ENCODE data around the gene LSM14B.

The LSM14B gene

DNA sequence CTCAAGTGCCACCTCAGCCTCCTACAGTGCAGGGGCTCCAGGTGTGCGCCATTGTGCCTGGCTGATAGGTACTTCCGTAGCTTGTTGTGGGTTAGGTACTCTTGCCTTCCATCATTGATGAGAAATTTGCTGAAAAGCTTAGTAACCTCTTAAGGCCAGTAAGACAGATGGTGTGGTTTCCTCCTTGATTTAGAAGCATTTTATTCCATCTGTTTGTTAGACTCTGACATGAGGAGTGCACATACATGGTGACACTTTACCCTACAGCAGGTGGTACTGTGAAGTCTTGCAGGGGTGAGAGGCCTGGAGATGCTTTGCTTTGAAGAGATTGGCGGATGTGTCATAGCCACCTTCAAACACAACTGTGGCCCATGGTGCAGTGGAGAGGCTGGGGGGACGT lies 45.8 kb downstream of the LSM14B start:
- no peak overlapping the region for H3K4me2 ChIP-seq (ENCODE audit: low read length)
- no peaks in the 10 kb centered on the region for H3K79me2 ChIP-seq
- H3K9ac ChIP-seq, result no peak overlapping the region
- H3K9me3 ChIP-seq (ENCODE audit: control insufficient read depth, low read length), result no peaks in the 10 kb centered on the region
- no peaks in the 10 kb centered on the region for H3K27me3 ChIP-seq (ENCODE audit: control insufficient read depth, insufficient read depth, low read length)
- no peak overlapping the region for H3K4me3 ChIP-seq (ENCODE audit: low read depth, low read length)
- no peak overlapping the region for H3K27ac ChIP-seq
- no peaks in the 10 kb centered on the region for H3K36me3 ChIP-seq (ENCODE audit: control insufficient read depth, insufficient read depth, low read length)
- no peaks in the 10 kb centered on the region for H3K4me1 ChIP-seq
- TF ChIP-seq, protein P1, sequence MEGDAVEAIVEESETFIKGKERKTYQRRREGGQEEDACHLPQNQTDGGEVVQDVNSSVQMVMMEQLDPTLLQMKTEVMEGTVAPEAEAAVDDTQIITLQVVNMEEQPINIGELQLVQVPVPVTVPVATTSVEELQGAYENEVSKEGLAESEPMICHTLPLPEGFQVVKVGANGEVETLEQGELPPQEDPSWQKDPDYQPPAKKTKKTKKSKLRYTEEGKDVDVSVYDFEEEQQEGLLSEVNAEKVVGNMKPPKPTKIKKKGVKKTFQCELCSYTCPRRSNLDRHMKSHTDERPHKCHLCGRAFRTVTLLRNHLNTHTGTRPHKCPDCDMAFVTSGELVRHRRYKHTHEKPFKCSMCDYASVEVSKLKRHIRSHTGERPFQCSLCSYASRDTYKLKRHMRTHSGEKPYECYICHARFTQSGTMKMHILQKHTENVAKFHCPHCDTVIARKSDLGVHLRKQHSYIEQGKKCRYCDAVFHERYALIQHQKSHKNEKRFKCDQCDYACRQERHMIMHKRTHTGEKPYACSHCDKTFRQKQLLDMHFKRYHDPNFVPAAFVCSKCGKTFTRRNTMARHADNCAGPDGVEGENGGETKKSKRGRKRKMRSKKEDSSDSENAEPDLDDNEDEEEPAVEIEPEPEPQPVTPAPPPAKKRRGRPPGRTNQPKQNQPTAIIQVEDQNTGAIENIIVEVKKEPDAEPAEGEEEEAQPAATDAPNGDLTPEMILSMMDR (IDR thresholded peaks at IDR 0.05), result no peak
- H2AFZ ChIP-seq, result no peak overlapping the region

DNA sequence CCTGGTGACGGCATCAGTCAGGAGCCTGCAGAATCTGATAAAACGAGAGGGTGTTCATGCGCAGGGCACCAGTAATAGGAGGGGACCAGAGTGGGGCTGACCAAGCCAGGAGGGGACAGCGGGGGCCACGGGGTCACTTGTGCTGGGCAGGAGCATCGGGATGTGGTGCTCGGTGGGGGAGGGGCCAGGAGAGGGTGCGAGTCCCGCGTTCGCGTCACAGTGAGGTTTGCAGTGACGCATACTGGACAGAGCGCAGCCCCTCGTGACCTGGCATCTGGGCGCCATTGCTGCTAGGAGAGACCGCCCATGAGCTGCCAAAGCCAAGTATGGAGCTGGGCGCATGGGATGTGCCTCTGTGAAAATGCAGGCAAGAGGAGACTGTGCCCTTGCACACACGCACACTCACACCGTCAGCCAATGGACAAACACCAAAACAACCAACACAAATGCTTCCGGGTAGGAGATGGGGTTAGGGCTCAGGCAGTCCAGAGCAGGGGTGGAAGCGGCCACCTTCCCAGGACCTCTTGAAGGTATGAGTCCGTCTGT lies 46.7 kb downstream of the LSM14B start:
- Histone ChIP-seq H3K4me1 (no peaks in the 10 kb centered on the region), H3K36me3 (ENCODE audit: control insufficient read depth, insufficient read depth, low read length) (no peaks in the 10 kb centered on the region), H3K27me3 (ENCODE audit: control insufficient read depth, insufficient read depth, low read length) (no peaks in the 10 kb centered on the region), H3K9ac (no peak overlapping the region), H3K4me2 (ENCODE audit: low read length) (no peak overlapping the region), H3K79me2 (no peaks in the 10 kb centered on the region), H3K4me3 (ENCODE audit: low read depth, low read length) (no peak overlapping the region), H3K27ac (no peak overlapping the region), H3K9me3 (ENCODE audit: control insufficient read depth, low read length) (no peaks in the 10 kb centered on the region), H2AFZ (no peak overlapping the region)
- TF ChIP-seq, protein P1 (IDR thresholded peaks at IDR 0.05), result no peak

DNA sequence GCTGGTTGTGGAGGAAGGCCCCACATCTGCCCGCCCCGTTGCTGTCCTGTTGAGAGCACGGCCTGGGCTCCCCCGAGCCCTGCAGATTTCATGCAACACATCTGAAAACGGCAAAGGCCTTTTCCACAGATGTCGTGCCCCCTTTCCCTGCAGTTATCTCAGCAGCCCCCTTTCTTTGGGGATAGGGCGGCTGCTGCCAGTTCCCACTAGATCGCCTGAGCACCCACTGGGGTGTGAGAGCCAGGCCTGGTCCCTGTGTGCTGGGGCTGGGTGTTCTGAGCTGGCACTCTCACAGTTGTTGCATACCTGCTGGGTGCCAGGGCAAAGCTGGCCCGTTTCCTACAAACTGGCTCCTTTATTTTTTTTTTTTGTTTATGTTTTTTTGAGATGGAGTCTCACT lies 48.3 kb downstream of the LSM14B start:
- Histone ChIP-seq H3K27ac (no peak overlapping the region), H3K36me3 (ENCODE audit: control insufficient read depth, insufficient read depth, low read length) (no peaks in the 10 kb centered on the region), H3K4me1 (no peaks in the 10 kb centered on the region), H3K4me2 (ENCODE audit: low read length) (no peak overlapping the region), H3K27me3 (ENCODE audit: control insufficient read depth, insufficient read depth, low read length) (no peaks in the 10 kb centered on the region), H2AFZ (no peak overlapping the region), H3K9me3 (ENCODE audit: control insufficient read depth, low read length) (no peaks in the 10 kb centered on the region), H3K79me2 (no peaks in the 10 kb centered on the region), H3K4me3 (ENCODE audit: low read depth, low read length) (no peak overlapping the region), H3K9ac (no peak overlapping the region)
- TF ChIP-seq, protein P1 (IDR thresholded peaks at IDR 0.05), result no peak

DNA sequence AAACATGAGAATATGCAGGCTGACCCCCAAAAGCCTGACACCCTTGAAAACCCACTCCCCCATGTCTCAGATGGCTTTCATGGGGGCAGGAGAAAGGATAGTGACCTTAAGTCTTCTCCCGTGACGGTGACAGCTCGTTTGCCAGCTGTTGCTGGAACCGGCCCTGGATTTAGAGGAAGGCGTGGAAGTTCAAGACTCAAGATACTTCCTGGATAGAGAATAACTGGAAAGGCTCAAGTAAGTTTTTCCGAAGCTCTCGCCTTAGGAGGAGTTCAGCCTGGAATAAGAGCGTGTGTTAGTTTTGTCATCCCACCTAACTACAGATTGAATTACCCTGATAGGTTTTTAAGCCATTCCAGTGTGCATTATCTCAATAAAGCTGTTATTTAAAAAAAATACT lies 49.0 kb downstream of the LSM14B start:
- H3K27me3 ChIP-seq (ENCODE audit: control insufficient read depth, insufficient read depth, low read length), result no peaks in the 10 kb centered on the region
- H3K4me2 ChIP-seq (ENCODE audit: low read length), result no peak overlapping the region
- H3K36me3 ChIP-seq (ENCODE audit: control insufficient read depth, insufficient read depth, low read length), result no peaks in the 10 kb centered on the region
- no peak overlapping the region for H2AFZ ChIP-seq
- no peak overlapping the region for H3K4me3 ChIP-seq (ENCODE audit: low read depth, low read length)
- H3K4me1 ChIP-seq, result no peaks in the 10 kb centered on the region
- no peaks in the 10 kb centered on the region for H3K9me3 ChIP-seq (ENCODE audit: control insufficient read depth, low read length)
- TF ChIP-seq, protein P1 (IDR thresholded peaks at IDR 0.05), result no peak
- no peak overlapping the region for H3K9ac ChIP-seq
- H3K27ac ChIP-seq, result peak overlapping the region; percentile 16
- H3K79me2 ChIP-seq, result no peaks in the 10 kb centered on the region

DNA sequence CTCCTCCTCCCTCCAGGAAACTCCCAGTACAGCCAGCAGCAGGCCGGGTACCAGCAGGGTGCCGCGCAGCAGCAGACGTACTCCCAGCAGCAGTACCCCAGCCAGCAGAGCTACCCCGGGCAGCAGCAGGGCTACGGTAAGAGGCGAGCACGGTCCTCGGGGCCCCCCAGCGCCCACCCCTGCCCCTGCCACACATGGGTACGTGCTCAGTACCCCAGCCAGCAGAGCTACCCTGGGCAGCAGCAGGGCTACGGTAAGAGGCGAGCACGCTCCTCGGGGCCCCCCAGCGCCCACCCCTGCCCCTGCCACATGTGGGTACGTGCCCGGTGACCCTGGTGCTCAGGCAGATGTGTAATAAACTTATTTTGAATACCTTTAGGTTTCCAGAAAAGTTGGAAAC lies 50.4 kb downstream of the LSM14B start:
- no peaks in the 10 kb centered on the region for H3K36me3 ChIP-seq (ENCODE audit: control insufficient read depth, insufficient read depth, low read length)
- TF ChIP-seq, protein P1 (IDR thresholded peaks at IDR 0.05), result no peak
- H3K27me3 ChIP-seq (ENCODE audit: control insufficient read depth, insufficient read depth, low read length), result no peaks in the 10 kb centered on the region
- H3K4me2 ChIP-seq (ENCODE audit: low read length), result no peak overlapping the region
- H3K27ac ChIP-seq, result no peak overlapping the region
- H3K9me3 ChIP-seq (ENCODE audit: control insufficient read depth, low read length), result no peaks in the 10 kb centered on the region
- H3K4me1 ChIP-seq, result no peaks in the 10 kb centered on the region
- no peaks in the 10 kb centered on the region for H3K79me2 ChIP-seq
- H3K4me3 ChIP-seq (ENCODE audit: low read depth, low read length), result no peak overlapping the region
- H3K9ac ChIP-seq, result no peak overlapping the region
- H2AFZ ChIP-seq, result no peak overlapping the region
